Measurements from ENCODE around the gene CACNG5.

DNA sequence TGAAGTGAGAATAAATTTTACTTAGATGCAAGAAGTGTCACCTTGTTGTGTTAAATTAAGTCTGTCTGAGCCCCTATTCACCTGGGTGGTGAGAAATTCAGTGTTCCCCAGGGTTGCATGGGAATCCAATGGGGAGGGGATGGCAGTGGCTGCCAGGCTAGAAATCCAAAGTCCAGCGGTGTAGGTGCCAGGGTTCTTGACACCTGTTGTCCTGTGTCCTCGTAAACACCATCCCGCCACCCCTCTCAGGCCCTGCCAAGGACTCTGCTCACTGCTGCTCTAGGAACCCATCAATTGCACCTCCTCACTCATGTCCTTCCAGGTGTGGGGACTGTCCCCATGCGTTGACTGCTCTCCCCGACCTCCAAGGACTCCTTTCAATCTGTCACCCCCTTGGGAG, 58.9 kb downstream of the CACNG5 start:
- TF ChIP-seq, protein P1, sequence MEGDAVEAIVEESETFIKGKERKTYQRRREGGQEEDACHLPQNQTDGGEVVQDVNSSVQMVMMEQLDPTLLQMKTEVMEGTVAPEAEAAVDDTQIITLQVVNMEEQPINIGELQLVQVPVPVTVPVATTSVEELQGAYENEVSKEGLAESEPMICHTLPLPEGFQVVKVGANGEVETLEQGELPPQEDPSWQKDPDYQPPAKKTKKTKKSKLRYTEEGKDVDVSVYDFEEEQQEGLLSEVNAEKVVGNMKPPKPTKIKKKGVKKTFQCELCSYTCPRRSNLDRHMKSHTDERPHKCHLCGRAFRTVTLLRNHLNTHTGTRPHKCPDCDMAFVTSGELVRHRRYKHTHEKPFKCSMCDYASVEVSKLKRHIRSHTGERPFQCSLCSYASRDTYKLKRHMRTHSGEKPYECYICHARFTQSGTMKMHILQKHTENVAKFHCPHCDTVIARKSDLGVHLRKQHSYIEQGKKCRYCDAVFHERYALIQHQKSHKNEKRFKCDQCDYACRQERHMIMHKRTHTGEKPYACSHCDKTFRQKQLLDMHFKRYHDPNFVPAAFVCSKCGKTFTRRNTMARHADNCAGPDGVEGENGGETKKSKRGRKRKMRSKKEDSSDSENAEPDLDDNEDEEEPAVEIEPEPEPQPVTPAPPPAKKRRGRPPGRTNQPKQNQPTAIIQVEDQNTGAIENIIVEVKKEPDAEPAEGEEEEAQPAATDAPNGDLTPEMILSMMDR (IDR thresholded peaks at IDR 0.05) = no peak
- TF ChIP-seq POLR2AphosphoS5 (IDR thresholded peaks at IDR 0.05) (no peak), POLR2A (IDR thresholded peaks at IDR 0.05) (no peak), EP300 (IDR thresholded peaks at IDR 0.05) (no peak)

All from gastroesophageal sphincter (tissue), 3 donors.